Stimulated activated CD4-positive, alpha-beta T cell treated with anti-CD3 and anti-CD28 coated beads, Interleukin-2, amount 100 ng/mL, for 24 hours (primary cell): ENCODE results near the gene OCEL1.

ENCODE experiments used
- DNase-seq, 2 donors: peaks; one replicate each; pipeline ENCODE4 v3.0.0-alpha.2; 2020

OCEL1 gene

GRCh38 chr19:17211547-17212446 is 14.2 kb upstream of the OCEL1 start:
- DNase-seq = no peak

DNA sequence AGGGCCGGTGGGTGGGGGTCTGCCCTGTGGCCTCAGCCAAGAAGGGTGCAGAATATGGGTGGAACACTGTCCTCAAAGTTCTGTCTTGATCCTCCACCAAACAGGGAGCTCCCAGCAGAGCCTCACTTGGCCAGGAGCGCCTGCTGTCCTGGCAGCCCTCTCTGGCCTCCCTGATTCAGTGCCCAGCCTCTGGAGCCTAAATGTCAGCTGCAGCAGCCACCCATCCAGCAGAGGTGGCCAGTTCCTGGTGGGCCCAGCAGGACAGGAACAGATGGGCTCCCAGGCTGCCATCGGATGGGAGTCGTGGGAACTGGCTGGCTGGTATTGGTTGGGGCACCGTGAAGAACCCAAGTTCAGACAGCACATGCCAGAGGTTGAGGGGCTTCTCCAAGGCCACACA is 12.7 kb upstream of the OCEL1 start:
- DNase-seq = no peak

- DNase-seq = no peak
Measured at GRCh38 chr19:17214508-17215126, 11.4 kb upstream of the OCEL1 start.

DNA sequence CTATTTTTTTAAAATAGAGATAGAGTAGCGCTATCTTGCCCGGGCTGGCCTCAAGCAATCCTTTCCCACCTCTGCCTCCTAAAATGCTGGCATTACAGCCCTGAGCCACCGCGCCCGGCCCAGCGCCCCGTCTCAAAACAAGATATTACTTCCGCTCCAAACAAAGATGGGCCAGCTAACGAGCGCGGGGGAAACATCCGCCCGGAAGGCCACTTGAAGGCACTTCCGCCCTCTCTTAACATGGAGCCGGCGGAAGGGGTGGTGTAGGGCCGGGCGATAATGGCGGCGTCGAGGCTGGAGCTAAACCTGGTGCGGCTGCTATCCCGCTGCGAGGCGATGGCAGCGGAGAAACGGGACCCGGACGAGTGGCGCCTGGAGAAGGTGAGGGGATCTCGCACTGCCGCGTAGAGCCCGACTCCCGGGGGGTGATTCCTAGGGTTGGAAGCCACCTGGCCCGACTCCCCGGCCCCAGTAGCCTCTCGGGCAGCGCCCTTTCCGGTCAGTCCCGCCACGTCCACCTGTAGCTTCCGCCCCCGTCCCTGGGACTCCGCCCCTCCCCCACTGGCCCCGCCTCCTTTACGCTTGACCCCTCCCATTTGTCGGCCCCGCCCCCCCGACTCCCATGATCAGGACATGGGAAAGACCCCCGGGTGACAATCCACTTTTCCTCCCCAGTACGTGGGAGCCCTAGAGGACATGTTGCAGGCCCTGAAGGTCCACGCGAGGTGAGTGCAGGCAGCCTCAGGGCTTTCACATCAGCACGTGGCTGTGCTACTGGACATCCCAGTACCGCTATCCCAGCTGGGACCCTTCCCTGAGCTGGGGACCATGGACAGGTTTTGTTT is 10.7 kb upstream of the OCEL1 start, which contains the start of gene USE1:
Gene USE1 (plus strand): TSS at position 231 of the 845 bp plus-strand sequence. CDS start 49 bp downstream, at position 280.
- peak; percentile 86 to 87 for DNase-seq

GRCh38 chr19:17216058-17216670 is 9.9 kb upstream of the OCEL1 start:
- no peak for DNase-seq

DNA sequence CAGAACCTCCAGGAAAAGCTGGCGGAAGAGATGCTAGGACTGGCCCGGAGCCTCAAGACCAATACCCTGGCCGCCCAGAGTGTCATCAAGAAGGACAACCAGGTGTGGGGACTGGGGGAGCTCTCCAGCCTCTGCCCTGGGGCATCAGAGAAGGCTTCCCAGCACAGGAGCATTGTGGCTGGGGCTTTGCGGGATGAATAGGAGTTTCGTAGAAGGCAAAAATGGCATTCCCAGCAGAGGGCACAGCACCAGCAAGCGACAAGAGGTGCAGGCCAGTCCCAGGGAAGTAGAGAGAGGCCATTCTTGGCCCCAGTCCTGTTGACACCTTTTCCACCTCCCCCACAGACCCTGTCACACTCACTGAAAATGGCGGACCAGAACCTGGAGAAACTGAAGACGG is 6.7 kb upstream of the OCEL1 start:
- no peak for DNase-seq

GRCh38 chr19:17220207-17220758 is 5.7 kb upstream of the OCEL1 start:
- DNase-seq = peak in 1 of 2 donors; percentile 18

DNA sequence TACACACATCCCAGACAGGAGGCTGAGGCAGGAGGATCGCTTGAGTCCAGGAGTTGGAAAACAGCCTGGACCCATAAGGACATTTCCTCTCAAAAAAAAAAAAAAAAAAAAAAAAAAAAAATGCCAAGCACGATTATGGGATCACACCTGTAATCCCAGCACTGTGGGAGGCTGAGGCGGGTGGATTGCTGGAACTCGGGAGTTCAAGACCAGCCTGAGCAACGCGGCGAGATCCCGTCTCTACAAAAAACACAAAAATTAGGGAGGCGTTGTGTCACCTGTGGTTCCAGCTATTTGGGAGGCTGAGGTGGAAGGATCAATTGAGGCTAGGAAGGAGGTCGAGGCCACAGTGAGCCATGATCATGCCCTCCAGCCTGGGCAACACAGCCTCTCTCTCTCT is 973 bp upstream of the OCEL1 start:
- DNase-seq = no peak

DNA sequence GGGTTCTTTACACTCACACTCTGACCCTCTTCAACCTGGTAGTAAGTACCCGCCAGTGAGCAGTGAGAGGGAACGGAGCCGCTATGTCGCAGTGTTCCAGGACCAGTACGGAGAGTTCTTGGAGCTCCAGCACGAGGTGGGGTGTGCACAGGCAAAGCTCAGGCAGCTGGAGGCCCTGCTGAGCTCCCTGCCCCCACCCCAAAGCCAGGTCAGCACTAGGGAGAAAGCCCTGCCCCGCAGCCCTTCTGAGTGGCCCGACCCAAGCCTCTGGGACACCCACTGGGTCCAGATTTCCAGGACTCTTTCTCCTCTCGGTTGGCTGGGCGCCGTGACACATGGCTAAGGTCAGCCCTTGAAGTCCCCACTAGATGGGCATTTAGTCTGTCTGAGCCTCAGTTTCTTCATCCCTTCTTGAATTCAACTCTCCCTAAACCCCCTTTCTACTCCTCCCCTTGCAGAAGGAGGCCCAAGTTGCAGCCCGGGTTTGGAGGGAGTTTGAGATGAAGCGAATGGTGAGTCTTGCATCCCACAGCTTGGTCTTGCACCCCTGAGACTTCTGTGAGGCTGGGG is 1.9 kb downstream of the OCEL1 start:
- DNase-seq = no peak

- DNase-seq = no peak
Measured at GRCh38 chr19:17229890-17230289, 3.9 kb downstream of the OCEL1 start.

DNA sequence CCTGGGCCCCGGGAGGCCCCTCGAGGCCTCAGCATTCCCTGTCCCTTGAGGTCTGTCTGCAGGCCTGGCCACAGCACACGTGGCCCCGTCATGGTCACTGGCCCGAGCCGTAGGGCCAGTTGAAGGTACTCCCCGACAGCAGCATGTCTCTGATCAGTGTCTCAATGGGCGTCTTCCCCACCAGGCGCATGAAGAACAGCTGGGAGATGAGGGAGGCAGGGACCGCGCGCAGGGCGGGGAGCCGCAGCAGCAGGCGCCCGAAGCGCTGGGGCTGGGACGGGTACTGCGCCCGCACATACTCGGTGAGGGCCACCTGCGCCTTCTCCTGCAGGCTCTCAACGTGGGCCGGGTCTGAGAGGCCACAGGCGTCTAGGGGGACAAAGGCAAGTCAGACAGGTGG is 6.2 kb downstream of the OCEL1 start:
- DNase-seq = no peak

- DNase-seq = peak; percentile 76 to 77
Measured at GRCh38 chr19:17234911-17235299, 8.9 kb downstream of the OCEL1 start.

DNA sequence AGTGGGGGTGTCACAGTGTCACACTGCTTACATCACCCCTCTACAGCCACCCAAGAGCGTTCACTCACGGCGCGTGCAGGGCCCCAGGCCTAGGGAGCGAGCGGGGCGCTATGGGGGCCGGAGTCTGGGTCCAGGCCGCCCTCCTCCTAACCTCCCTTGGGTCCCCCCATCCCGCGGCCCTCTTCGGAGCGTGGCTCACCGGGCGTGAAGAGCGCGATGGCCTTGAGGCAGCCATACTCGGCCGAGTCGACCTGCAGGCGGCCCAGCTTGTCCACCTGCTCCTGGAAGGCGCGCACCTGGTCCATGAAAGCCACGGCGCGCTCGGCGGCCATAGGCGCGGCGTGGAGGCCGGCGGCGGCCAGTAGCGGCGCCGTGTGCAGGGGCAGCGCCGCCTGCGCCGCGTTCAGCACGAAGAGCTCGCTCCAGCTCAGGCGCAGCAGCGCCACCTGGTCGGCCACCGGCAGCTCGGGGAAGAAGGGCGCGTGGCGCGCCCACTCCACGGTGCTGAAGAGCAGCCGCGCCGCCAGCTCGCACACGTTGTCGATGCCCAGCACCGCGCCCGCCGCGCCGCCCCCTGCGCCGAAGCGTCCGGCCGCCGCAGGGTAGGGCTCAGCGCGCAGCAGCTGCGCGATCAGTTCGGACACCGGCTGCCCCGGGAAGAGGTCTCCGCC is 9.4 kb downstream of the OCEL1 start:
- DNase-seq = peak; percentile 75

DNA sequence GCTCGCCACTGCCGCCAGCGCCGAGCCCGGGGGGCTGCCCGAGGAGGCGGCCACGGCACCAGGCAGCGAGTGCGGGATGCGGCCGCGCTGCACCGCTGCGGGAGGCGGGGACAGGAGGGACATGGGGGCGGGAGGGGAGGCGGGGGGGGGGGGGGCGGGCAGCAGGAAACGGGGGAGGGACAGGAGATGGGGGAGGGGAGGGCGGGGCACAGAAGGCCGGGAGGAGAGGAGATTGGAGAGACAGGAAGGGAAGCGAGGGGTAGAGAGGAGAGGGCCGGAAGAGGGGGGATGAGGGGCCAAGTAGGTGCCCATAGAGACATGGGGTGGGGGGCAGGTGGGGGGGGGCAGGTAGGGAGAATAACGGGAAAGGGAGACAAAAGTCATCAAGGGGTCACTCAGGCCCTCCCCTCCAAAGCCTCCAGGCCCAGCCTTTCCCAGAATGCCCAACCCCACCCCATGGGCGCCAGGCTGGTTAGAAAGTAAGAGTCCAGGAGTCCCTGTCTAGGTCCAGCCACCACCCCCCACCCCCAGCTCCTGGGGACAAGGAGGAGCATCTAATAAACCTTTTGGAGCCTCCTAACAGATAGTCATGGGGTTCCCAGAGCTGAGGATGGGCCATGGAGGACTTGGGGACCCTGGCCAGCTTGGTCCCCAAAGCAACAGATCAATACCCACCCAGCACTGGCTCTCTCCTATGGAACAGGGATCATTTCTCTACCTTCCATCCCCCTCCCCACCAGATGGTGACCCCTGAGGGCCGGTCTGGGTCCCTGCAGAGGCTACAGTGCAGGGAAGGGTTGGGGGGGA is 10.1 kb downstream of the OCEL1 start:
- no peak for DNase-seq

DNA sequence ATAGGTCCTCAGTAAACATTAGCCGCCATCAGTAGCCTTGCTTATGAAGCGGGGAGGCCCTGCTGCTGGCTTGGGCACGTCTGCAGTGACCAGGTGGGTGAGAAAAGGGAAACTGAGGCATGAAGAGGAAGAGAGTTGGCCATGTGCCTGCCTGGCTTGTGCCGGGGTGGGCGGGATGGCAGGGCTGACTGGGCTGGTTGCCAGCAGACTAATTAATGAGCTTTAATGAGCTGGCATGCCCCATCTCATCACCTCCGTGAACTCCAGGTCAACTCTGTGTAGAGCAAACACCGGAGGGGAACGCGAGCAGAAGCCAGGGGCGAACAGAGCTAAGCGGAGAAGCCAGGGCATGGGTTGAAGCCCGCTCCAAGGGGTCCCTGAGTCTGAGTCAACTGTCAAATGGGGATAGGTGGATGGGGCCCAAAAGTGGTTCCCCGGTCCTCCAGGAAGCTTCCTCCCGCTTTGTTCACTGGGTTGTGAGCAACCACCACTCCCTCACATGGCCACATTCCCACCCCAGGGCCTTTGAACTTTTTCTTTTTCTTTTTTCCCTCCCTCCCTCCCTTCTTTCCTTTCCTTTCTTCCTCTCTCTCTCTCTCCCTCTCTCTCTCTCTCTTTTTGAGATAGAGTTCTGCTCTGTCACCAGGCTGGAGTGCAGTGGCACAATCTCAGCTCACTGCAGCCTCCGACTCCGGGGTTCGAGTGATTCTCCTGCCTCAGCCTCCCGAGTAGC is 11.0 kb downstream of the OCEL1 start:
- no peak for DNase-seq

DNA sequence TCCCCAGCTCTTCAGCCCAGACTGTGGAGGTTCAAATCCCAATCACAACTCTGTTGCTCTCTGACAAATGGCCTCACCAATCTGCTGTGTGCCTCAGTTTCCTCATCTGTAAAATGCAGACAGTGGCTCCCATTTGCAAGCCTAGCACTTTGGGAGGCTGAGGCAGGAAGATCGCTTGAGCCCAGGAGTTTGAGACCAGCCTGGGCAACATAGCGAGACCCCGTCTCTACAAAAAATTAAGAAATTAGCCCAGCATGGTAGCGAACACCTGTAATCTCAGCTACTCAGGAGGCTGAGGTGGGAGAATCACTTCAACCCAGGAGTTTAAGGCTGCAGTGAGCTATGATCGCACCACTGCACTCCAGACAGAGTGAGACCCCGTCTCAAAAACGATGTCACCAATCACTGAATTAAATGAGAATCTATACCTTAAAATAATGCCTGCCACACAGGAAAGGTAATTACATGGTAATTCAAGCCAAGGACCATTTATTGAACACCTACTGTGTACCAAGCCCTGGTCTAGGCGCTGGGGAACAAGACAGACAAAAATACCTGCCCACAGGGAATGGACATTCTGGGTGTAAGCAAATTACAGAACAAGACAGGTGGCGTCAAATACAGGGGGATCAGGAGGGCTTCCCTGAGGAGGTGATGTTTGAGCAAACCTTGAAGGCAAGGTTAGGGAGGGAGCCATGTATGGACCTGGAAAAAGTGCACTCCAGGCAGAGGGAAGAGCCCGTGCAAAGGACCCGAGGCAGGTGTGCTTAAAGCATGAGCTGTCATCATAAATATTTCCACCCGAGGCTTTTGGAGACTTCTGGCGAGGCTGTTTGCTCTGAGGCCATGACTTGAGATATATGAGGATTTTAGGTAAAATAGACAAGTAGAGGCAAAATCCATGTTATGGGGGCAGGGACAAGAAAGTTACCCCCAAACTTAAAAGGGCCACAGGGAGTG is 12.0 kb downstream of the OCEL1 start:
- no peak for DNase-seq

DNA sequence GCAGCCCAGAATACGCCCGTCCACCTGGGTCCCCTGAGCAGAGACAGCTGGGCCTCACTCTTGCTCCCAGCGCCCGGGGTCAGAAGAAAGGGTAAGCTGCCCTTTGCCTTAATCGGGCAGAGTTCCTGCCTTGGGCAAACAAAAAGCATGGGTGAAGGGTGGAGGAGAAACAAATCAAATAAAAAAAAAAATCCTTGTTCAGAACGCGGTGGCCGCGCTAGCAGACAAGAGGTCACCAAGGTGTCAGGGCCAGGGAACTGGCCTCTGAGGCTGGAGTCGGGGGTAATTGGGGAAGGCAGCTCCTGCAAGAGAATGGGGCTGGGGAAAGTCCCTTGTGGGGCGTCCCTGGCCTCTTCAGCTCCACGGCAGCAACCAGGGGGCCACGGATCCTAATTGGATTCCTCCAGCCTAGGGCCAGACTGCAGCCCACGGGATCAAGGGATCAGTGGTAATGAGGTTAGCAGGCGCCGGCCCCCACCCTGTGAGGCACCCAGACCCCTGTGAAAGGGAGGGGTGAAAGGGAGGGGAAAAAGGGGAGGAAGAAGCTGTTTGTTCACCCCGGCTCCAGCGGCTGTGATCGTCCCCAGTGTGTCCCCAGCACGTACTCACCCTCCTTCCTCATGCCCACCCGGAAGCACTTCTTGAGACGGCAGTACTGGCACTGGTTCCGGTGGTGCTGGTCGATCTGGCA is 14.2 kb downstream of the OCEL1 start:
- no peak for DNase-seq

DNA sequence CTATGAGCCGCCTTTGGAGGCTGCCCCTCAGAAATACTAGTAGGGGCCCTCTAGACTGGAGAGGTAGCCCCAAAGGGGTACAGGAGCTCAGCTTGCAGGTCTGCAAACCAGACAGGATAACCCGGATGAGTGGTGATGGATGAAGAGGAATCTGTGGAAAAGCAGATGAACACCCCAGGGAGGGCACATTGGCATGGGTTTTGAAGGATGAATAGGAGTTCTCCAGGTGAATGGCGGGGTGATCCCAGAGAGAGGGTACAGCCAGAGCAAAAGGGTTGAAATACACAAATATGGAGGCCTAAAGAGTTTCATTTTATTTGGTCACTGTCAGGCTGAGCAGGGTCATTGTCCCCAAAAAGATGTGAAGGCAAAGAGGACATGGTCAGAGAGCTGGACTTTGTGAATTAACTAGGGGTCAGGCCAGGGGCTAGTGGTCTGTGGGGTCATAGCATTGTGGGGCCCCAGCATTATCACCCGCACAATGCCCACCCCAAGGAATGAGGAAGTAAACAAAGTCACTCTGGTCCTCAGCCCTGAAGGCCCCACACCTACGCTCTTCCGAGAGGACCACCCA is 14.9 kb downstream of the OCEL1 start:
- no peak for DNase-seq
